Measurements from ENCODE around the gene MYL11. TPM values are rescaled to one million over a fixed set of nuclear protein-coding genes. Genes with fewer than 3 reads are reported as not detected.
"Not testable (repeated sequence)": the region's sequence is repeated elsewhere in the genome, so short reads cannot be mapped to it uniquely, and the experiment has no call there.

Gene MYL11, protein sequence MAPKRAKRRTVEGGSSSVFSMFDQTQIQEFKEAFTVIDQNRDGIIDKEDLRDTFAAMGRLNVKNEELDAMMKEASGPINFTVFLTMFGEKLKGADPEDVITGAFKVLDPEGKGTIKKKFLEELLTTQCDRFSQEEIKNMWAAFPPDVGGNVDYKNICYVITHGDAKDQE
- 921 TPM for total RNA-seq

DNA sequence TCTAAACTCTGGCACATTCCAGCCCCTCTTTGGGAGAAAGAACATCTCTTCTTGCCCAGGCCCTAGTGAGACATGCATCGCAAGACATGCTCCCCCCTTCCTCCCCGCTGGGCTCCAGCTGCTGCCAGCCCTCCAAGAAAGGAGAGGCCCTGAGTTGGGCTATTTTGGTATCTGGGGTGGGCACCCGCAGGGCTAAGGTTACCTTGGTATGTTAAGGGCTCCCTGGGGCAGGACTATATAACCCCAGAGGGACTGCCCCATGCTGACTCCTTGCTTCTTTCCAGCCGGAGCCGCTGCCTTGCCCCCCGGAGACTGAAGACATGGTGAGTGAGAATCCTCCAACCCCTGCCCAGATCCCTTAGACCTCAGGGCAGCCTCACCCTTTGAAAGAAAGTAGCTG, at the start of gene MYL11:
Gene MYL11 (plus strand): TSS at position 265 of the 400 bp plus-strand sequence. CDS start 56 bp downstream, at position 321.
- no peak for DNase-seq

DNA sequence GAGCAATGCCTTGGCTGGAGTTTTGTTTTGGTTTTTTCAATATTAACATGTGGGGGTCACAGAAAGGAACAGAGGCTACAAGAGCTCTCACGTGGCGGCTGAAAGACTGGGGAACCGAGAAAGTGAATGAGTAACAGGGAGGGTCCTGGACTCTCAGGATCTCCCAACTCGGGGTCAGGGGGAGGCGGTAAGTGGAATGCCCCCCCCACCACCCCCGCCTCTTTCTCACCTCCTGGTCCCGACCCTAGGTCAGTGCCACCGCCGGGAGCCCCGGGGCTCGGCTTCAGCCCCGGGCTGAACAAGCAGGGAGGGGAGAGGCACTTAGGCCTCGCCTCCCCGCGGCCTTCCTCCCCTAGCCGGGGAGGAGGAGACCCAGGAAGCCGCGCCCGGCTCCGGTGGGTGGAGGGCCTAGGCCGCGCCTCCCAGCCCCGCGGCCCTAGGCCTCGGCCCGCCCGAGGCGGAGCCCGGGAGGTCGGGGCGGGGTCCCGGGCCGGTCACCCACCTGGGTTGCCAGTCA, 40.1 kb upstream of the MYL11 start:
- DNase-seq: peak; percentile 24

DNA sequence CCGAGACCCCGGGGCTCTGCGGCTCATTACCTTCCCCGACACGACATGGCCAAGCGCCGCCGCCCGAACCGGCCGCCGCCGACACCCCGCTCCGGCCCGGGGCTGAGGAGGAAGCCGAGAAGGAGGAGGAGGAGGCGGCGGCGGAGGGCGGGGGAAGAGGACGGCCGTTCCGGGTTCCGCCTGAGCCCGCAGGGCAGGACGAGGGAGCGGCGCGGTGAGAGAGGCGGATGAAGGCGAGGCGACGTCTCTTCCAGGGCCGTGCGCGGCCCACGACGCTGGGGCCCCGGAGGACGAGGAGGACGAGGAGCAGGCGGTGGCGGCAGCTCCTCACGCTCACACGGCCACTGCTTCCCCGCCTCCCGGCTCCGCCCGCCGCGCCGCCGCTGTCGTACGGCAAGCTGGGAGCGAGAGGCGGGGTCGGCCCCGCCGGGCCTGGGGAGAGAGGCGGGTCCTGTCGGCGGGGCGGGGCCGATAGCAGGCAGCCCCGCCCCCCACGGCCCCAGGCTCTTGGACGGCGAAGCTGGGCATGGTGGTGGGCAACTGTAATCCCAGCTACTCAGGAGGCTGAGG, 39.5 kb upstream of the MYL11 start:
- DNase-seq: peak; percentile 30

DNA sequence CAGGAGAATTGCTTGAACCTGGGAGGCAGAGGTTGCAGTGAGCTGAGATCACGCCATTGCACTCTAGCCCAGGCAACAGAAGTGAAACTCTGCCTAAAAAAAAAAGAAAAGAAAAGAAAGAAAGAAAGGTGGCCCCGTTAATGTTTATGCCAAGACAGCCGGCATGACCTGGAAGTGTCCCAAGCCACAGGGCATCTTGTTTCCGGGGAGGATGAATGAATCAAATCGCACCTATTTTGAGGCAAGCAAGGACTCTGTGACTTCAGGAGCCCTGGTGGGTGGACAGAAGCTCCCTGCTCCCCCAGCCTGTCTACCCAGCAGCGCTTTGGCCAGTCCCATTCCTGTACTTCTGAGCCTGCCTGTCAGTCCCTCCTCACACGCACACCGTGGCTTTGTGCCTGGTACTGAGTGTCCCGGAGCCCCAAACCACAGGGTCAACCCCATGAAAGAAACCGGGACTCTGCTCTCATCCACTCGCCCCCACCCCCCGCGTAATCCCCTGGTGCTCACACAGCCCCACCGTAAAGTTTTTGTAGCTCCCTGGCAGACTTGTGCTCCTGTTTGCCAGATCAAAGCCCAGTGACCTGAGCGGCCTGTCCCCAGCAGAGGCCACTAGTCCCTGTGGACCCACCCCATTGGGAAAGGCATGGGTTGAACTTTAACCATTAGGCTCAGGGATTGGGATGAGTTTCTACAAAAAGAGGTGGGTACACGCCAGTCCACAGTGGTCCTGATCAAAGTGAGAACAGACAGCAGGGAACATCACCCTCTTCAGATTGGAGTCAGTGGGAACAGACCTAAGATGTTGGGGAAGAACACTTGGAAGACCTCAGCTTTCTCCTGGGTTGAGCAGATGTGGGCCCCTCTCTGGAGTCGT, 38.8 kb upstream of the MYL11 start:
- DNase-seq: no peak

DNA sequence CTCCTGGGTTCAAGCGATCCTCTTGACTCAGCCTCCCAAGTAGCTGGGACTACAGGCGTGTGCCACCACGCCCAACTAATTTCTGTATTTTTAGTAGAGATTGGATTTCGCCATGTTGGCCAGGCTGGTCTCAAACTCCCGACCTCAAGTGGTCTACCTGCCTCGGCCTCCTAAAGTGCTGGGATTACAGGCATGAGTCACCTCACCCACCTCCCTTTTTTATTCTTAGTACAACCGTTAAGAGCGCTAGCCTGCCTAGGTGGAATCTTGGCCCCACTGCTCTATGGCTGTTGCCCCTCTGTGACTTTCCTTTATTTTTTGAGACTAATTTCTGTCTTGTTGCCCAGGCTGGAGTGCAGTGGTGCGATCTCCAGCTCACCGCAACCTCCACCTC, 36.6 kb upstream of the MYL11 start:
- not testable (repeated sequence) for DNase-seq

DNA sequence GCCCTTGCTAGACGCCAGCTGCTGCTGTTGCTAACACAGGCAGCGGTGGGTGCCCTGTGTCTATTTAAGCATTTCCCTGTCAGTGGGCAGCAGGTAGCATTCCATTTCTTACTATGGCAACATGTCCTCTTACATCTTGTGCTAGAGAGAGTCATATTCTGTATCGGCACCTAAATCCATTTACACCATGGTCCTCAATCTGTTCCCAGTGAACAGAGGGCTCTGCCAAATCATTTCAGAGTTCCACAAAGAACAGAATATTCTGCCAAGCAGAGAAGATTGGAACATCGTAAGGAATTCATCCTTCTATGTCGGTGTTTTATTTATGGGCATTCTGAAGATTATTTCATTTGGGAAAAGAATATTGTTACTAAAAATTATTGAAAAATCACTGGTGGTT, 35.9 kb upstream of the MYL11 start:
- not testable (repeated sequence) for DNase-seq

DNA sequence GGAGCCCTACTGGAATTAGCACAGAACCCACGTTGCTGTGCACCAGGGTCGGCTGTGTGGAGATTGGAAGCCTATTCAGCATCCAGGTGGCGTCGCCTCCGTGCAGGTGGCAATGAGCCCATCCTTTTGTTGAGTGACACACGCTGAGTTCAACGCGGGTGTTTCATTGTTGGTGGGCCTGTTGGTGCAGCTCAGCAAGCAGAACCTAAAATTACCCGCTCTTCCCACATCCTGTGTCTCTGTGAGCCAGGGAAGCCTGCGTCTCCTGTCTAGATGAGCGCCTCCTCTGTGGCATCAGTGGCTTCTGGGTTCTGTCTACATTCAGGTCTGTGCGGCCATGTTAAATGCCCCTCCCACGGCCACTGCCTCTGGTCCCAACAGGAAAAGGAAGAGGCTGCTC, 34.0 kb upstream of the MYL11 start:
- DNase-seq: no peak

DNA sequence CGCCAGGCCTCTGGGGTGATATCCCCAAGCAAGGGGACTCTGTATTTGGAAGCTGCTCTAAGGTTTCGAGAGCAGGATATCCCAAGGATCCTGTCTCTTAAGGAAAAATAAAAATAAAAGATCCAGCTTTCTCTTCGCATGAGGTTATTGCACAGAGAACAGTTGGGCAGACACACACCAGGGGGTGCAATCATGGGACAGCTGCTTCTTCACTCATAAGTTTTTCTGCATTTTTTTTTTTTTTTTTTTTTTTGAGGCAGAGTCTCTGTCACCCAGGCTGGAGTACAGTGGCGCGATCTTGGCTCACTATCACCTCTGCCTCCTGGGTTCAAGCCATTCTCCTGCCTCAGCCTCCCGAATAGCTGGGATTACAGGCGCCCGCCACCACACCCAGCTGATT, 32.6 kb upstream of the MYL11 start:
- not testable (repeated sequence) for DNase-seq

DNA sequence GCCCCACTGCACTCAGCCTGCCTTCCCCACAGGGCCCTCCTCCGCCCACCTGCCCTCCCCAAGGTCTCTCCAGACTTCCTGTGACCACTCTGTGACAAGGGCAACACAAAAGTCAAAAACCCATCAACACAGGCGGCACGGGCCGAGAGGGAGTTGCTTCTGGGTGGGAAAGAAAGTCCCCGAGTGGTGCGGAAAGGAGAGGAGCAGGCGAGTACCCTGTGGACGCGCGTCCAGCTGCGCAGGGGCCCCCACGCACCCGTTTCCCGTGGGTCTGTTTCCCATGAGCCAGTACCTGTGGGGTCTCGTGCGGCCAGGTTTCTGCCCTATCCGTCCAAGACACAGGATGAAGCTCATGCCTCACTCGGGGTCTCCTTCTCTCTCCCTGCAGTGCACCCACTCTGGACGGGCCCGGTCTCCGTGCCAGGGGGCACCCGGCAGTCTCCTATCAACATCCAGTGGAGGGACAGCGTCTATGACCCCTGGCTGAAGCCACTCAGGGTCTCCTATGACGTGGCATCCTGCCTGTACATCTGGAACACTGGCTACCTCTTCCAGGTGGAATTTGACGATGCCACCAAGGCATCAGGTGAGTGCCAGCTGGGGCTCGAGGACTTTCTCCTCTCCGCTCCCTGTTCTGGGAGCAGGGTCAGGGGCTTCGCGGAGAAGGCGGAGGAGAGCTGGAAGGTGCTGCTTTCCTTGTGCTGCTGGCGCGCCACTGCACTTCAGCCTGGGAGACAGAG, 31.7 kb upstream of the MYL11 start:
- no peak for DNase-seq

DNA sequence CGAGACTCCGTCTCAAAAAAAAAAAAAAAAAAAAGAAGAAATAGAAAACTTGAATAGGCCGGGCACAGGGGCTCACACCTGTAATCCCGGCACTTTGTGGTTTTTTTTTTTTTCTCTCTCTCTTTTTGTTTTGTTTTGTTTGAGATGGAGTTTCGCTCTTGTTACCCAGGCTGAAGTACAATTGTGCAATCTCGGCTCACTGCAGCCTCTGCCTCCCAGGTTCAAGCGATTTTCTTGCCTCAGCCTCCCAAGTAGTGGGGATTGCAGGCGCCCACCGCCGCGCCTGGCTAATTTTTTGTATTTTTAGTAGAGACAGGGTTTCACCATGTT, 31.1 kb upstream of the MYL11 start:
- DNase-seq: not testable (repeated sequence)

DNA sequence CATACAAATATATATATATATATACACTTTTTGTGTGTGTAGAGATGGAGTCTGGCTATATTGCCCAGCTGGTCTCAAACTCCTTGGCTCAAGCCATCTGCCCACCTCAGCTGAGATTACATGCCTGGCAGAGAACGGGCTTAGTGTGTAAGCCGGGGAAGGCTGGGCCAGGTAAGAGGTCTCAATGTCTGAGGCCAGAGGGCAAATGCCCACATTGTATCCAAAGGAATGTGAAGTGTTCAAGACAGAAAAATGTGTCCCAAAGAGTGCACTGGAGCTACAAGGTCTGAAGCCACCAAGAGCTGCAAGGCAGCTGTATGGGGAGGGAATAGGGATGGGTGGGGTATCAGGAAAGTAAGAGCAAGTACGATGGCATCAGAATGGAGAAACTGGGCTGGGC, 28.3 kb upstream of the MYL11 start:
- DNase-seq: no peak

DNA sequence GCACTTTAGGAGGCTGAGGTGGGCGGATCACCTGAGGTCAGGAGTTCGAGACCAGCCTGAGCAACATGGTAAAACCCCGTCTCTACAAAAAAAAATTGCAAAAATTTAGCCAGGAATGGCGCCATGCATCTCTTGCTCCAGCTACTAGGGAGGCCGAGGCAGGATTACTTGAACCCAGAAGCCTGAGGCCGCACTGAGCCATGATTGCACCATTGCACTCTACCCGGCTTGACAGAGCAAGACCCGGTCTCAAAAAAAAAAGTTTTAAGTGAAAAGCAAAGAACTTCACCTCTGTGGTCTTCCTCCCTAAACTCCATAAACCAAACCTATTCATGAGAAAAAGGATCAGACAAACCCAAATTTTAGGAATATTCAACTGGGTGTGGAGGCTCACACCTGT, 26.5 kb upstream of the MYL11 start:
- no peak for DNase-seq

DNA sequence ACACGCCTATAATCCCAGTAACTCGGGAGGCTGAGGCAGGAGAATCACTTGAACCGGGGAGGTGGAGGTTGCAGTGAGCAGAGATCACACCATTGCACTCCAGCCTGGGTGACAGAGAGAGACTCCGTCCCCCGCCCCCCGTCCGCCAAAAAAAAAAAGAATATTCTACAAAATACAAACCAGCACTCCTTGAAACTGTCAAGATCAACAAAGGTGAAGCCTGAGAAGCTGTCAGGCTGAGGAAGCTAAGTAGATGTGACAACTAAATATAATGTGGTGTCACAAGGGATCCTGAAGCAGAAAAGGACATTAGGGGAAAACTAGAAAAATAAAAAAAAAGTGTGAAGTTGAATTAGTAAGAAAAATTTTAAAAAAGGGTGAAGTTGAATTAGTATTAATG, 25.7 kb upstream of the MYL11 start:
- DNase-seq: no peak

DNA sequence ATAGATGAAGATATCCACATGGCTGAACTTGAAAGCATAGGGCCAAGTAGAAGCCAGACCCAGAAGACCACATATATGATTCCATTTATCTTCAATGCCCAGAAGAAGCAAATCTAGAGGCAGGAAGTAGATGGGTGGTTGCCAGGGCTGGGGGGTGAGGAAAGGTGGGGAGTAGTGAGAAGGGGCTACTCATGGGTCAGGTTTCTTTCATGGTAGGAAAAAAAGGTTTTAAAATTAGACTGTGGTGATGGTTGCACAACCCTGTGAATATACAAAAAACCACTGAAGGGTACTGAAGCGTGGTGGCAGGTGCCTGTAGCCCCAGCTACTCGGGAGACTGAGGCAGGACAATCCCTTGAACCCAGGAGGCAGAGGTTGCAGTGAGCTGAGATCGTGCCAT, 24.9 kb upstream of the MYL11 start:
- no peak for DNase-seq

DNA sequence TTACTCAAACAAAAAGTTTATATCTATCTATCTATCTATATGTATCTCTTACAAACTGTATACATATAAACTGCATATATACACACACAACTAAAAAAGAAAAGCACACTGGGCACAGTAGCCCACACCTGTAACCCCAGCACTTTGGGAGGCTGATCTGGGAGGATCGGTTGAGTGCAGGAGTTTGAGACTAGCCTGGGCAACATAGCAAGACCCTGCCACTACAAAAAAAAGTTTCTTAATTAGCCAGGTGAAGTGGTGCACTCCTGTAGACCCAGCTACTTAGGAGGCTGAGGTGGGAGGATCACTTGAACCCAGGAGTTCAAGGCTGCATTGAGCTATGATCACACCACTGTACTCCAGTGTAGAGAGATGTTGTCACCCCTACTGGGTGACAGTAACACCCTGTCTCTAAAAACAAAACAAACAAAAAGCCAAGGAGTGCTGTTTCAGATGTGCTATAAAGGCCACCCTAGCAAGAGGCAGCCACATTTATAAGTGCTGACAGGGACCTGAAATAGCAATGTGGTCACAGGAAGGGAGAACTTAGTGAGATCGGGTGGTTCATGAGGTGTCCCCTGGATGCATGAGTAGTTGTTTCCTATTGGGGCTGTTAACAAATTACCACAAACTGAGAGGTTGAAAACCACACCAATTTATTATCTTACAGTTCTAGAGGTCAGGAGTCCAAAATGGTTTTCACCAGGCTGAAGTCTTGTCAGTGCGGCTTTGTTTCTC, 24.3 kb upstream of the MYL11 start:
- DNase-seq: no peak

DNA sequence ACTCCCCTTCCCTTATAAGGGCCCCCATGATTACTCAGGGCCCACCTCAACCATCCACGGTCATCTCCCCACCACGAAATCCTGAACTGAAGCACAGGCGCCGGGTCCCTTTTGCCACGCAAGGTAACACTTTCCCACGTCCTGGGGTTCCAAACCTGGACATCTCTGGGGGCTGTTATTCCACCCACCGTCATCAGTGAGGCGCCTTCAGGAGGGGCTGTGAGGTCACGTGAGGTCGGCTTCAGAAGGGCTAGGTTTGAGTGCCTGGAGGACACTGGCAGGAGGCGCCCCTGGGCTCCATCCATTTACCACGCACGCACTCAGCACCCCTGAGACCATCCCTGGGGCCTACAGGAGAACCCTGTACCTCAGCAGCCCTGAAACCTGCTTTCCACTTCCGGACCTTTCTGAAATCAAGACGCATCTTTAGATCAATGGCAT, 23.6 kb upstream of the MYL11 start:
- DNase-seq: no peak

DNA sequence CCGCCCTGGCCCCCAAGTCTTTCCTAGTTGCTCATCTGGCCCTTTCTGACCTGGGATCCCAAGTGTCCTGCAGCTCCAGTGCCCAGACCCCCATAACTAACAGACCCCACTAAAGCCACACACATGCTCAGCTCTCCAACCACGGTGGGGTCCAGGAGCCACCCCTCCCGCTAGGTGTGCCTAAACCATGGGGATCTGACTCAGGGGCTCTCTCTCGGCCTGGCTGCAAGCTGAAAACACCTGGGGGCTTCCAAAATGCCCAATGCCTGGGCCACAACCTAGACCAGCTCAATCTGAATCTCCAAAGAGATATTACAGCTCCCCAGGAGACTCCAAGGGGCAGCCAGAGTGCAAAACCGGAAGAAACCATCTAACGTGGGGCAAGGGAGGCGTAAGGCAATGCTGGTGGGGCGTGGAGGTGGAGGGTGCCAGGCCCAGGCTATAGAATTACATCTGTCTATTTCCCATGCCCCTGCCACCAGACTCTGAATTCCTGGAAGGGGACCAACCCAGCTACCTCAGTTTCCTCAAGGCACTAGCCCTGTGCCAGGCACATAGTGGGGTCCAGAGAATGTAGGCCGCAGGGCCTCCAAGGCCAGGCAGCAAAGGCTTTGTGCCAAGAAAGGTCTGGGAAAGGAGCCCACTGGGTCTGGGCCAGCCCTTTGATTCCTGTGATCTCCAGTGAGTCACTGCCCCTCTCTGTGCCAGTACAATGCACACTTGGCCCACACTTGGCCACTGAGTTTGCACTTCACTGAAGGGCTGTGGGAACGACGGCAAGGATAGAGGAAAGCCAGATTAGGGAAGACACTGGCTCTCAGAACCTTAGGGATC, 22.8 kb upstream of the MYL11 start:
- no peak for DNase-seq

DNA sequence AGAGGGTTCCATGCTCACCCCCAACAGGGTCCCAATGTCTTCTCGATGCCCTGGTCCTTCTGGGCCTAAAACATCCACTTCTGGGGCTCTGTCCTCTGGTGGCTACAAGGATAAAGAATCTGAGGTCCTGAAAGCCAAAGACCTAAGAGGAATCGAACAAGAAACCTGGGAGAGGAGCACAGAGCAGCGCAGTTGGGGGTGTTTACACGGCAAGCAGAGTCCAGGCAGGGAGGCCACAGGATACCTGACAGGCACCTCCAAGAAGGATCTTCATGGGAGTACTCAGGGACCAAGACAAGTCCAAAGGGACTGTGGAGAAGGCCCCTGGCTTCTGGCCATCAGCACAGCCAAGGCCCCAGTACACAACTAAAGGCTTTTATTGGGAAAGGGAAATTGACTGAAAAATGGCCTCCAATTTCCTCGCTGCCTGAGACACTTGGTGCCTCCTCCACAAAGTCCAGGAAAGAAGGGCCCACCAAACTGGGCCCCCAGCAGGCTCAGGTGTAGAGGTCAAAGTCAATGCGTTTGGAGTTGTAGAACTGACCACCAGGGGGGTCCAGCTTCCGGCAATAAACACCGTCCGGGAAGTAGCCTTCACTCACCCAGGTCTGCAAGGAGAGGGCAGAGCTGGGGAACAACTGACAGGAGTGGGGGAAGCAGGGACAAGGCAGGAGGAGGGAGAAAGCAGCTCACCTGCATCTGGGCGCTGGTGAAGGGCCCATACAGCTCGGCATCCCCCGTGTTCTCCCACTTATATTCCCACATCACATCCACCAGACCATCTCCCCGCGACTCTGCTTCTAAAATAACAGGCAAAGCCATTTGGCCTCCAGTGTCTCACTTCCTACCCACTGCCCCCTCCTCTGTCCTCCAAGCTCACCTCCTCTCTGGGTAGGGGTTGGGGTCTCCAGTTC, 21.9 kb upstream of the MYL11 start:
- DNase-seq: no peak

DNA sequence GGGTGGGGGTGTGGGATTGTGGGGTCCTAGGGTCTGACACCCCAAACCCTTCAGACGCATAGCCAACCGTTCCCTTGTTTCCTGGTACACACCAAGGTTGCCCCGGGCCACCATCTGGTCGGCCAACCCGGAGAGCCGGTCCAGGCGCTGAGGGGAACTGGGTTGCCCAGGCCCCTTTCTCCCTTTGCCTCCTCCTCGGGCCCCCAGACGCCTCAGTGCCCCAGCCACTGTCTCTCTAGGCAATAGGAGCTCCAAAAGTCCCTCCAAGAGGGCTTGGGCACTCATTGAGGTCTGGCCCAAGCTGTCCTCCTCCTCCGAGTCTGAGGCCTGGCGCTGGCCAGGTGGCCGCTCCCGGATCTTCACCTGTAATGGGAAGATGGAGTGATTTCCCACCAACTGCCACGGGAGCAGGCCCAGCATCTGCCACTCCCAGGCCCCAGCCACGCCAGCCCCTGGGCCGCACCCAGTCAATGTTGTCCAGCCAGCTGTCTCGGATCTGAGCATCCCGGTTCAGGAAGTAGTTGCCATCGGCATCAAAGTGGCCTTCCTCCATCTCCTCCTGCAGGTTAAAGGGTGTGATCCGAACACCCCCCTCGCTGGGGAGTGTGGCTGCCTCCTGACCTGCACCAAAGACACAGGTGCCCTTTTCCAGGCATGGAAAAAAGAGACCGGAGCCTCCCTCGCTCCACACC, 21.0 kb upstream of the MYL11 start:
- DNase-seq: no peak

Data from skin of body (tissue), 2 donors.